Measurements from ENCODE around the gene ALS2.
"Not testable (repeated sequence)": the region's sequence is repeated elsewhere in the genome, so short reads cannot be mapped to it uniquely, and the experiment has no call there.

The ALS2 gene

DNA sequence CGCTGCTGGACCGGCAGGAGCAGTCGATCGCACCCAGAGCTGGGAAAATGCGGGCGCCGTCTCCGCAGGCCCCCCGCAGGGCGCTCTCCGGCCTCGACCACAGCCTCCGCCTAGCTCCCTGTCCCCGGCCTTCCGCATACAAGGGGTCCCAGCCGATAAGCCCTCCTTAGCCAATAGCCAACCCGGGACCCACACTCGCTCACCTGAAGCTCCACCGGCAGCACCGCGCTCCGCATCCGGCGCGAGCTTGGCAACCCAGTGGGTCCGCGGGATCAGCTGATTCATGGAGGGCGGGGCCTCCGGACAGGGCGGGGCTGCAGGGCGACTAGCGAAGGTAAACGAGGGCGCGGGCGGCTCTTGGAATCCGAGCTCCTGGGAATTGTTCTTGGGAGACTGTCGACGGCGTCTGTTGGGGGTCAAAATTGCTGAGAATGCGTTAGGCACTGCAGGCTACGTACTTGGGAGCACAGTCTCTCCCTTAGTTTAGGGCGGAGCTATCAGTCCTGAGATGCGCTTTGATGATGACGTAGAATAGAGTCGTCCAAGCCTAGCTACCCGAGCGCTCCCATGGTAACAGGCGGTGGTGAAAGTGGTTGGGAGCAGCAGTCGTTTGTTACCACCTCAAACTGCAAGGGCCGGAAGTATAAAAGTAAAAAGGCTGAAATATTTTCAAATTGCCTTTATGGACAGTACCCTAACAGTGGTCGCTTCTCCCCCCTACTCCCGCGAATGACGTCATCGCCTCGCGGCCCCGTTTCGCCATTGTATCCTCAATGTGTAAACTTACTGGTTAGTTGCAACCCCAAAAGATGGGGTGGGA, at the start of gene ALS2:
TSS of gene ALS2 (minus strand) at position 260 of the 820 bp plus-strand sequence. CDS start 12,048 bp downstream, outside the sequence.
- DNase-seq: peak; percentile 96

- no peak for DNase-seq
Measured at GRCh38 chr2:201828220-201828619, 47.5 kb upstream of the ALS2 start.

- DNase-seq: no peak
Measured at GRCh38 chr2:201827621-201828020, 46.9 kb upstream of the ALS2 start.

- no peak for DNase-seq
Measured at GRCh38 chr2:201824212-201824611, 43.5 kb upstream of the ALS2 start.

- DNase-seq: no peak
Measured at GRCh38 chr2:201821080-201821479, 40.3 kb upstream of the ALS2 start.

GRCh38 chr2:201820383-201821007, 39.8 kb upstream of the ALS2 start:
- no peak for DNase-seq

DNA sequence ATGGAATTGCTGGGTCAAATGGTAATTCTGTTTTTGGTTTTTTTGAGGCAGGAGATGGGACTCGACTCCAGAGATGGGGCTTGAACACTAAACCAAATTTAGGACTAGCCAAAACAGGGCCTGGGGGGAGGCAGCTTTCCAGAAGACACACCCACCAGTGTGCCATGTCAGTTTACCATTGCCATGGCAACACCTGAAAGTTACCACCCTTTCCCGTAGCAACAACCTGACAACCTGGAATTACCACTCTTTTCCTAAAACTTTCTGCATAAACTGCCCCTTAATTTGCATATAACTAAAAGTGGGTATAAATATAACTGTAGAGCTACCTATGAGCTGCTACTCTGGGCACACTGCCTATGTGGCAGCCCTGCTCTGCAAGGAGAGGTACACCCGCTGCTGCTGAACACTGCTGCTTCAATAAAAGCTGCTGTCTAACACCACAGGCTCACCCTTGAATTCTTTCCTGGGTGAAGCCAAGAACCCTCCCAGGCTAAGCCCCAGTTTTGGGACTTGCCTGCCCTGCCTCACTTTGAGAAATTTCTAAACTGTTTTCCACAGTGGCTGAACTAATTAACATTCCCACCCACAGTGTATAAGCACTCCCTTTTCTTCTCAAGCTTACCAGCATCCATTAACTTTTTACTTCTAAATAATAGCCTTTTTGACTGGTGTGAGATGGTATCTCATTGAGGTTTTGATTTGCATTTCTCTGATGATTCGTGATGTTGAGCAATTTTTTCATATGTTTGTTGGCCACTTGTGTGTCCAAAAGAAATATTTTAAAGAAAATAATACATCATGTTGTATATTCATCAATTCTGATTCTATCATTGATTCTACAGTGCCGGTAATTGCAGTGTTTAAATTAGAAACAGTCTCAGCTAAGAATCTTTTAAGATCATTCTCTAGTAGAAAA, 36.2 kb upstream of the ALS2 start:
- no peak for DNase-seq

- DNase-seq: no peak
Measured at GRCh38 chr2:201813996-201814760, 33.4 kb upstream of the ALS2 start.

- DNase-seq: not testable (repeated sequence)
Measured at GRCh38 chr2:201810604-201811003, 29.9 kb upstream of the ALS2 start.

DNA sequence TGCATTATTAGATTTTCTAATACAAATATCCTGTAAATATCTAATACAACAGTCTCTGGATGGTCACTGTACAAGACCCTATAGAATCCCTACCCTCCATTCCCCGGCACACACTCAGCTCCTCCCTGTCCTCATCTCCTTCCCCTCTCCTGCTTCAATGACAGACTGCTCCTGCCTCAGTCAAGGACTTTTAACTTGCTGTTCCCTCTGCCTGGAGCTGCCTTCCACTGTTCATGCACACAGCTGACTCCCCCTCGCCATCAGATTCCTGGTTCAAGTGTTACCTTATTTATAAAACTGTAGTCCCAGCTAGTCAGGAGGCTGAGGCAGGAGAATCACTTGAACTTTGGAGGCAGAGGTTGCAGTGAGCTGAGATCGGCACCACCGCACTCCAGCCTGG, 28.9 kb upstream of the ALS2 start:
- DNase-seq: no peak

GRCh38 chr2:201808027-201808426, 27.3 kb upstream of the ALS2 start:
- DNase-seq: peak; percentile 28

GRCh38 chr2:201807452-201807999, 26.8 kb upstream of the ALS2 start:
- DNase-seq: no peak

GRCh38 chr2:201806442-201807170, 25.9 kb upstream of the ALS2 start, which contains the start of gene CDK15:
TSS of gene CDK15 (plus strand) at chr2:201806537. CDS start at chr2:201806665, 128 bp downstream.
- DNase-seq: peak; percentile 22

DNA sequence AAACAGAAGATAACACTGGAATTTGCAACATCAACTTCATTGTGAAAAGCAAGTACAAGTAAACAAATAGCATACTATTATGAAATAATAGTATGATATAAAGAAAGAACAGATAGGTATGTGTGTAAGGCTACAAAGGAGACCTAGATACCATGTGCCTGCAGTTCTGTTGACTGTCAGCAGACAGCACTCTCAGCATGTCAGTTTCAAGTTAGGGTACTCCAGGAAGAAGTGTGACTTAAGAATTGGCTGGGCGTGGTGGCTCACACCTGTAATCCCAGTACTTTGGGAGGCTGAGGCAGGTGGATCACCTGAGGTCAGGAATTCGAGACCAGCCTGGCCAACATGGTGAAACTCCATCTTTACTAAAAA, 18.2 kb upstream of the ALS2 start:
- peak; percentile 25 for DNase-seq

DNA sequence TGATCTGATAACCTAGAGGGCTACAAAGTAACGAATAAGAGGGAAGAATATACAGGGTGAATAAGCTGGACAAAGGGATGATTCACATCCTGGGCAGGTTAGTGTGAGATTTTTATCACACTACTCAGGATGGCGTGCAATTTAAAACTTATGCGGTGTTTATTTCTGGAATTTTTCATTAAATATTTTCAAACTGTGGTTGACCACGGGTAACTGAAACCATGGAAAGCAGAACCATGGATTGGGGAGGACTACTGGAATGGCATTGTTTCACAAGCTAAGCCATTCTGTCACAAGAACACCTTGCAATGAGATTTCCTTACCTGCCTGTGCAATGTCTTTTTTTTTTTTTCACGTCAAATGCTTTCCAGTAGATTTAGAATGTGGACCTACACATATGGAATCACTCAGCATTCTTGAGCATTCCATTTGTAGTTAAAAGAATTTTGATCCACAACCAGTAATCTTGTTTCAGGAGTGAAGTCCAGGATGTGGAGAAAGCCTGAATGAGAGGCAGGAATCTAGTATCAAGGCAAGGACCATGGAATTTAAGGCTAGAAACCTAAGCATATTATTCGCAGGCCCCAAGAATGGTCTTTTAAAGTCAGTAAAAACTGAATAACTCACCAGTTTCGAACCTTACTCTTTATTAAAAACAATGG, 17.6 kb upstream of the ALS2 start:
- no peak for DNase-seq

- DNase-seq: no peak
Measured at GRCh38 chr2:201797175-201797840, 16.6 kb upstream of the ALS2 start.

GRCh38 chr2:201796478-201796865, 15.7 kb upstream of the ALS2 start:
- no peak for DNase-seq

GRCh38 chr2:201795607-201796477, 15.1 kb upstream of the ALS2 start:
- peak; percentile 63 for DNase-seq

GRCh38 chr2:201794294-201794693, 13.6 kb upstream of the ALS2 start:
- no peak for DNase-seq
